Skeletal muscle tissue (tissue), 4 donors: Measurements from ENCODE around the gene SERTM2. TPM values are rescaled to one million over a fixed set of nuclear protein-coding genes. Genes with fewer than 3 reads are reported as not detected.

Source experiments
- H3K27ac ChIP-seq: one replicate; pipeline ENCODE4 v1.7.0; 2013; ENCODE audit warnings: mild to moderate bottlenecking, low read depth, low read length, inconsistent platforms
- H3K27me3 ChIP-seq, 3 donors: one replicate each; pipeline ENCODE4 v1.7.0; 2013; ENCODE audit warnings: low read length in 3 of 3; ENCODE audit not compliant: control insufficient read depth in 3 of 3, insufficient read depth in 3 of 3
- H3K36me3 ChIP-seq, 3 donors: one replicate each; pipeline ENCODE4 v1.7.0; 2013; ENCODE audit warnings: low read length in 3 of 3; ENCODE audit not compliant: control insufficient read depth in 3 of 3, insufficient read depth in 3 of 3
- H3K4me1 ChIP-seq, 3 donors: one replicate each; pipeline ENCODE4 v1.7.0; 2013; ENCODE audit warnings: low read length in 3 of 3, mild to moderate bottlenecking in 3 of 3; ENCODE audit not compliant: control insufficient read depth in 3 of 3, insufficient read depth in 3 of 3
- H3K4me3 ChIP-seq, 3 donors: one replicate each; pipeline ENCODE4 v1.7.0; 2013; ENCODE audit warnings: low read length in 3 of 3
- H3K9ac ChIP-seq, 3 donors: one replicate each; pipeline ENCODE4 v1.7.0; 2013; ENCODE audit warnings: low read length in 3 of 3, mild to moderate bottlenecking in 3 of 3, moderate library complexity in 2 of 3, low read depth in 1 of 3
- H3K9me3 ChIP-seq, 3 donors: one replicate each; pipeline ENCODE4 v1.7.0; 2013; ENCODE audit warnings: low read length in 3 of 3; ENCODE audit not compliant: control insufficient read depth in 3 of 3
- total RNA-seq: library from RNA; depleted of rRNA; stranded (reverse); fragments of >200 nt; gene quantifications from one replicate; pipeline ENCODE4 v1.2.3, GENCODE V29; 2014
- donor health status: Osteomylitis.

Gene SERTM2
- total RNA-seq, 1 donor from 2014 or later, result 0.52 TPM

DNA sequence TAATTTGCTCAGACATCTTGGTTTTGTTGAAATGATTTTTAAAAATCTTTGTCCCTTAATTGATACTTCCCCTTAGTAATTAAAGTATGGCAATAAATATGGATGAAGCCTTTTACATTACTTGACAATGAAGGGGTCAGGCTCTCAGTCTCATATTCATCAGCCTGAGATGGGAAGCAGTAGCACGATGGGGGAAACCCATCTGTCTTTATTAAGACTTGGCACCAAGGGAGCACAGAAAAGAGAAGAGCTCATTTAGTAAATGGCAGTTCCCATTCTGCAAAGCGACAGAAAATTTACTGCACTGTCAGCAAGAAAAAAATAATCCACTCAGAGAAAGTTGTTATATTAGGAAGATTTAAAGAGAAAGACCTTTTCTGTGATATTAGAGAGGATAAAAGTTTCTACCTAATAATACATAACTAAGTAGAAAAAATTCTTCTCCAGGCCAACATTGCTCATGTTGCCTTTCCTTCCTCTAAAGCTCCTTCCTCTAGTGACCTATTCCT lies 7.9 kb upstream of the SERTM2 start:
- H3K27me3 ChIP-seq, result no peaks in the 10 kb centered on the region
- no peaks in the 10 kb centered on the region for H3K4me1 ChIP-seq
- H3K9me3 ChIP-seq, result no peaks in the 10 kb centered on the region
- H3K27ac ChIP-seq, result no peak overlapping the region
- H3K36me3 ChIP-seq, result no peaks in the 10 kb centered on the region
- no peak overlapping the region for H3K4me3 ChIP-seq
- no peak overlapping the region for H3K9ac ChIP-seq

DNA sequence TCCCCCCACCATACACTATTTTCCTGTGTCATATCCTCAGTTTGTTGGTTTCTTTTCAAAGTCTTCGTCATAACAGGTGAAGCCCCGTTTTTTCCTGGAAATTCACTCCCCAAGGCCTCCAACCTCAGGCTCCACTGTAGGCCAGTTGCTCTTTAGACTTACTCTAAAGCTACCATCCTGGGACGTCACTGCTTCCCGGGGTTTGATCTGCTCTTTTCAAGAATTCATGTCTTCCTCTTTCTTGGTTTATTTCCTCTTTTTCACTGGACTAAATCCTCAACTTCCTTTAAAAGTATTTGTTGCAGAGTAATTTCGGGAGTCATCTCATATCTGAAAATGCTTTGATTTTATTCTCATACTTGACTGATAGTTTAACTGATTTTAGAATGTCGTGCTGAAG lies 6.5 kb upstream of the SERTM2 start:
- Histone ChIP-seq H3K9ac (no peak overlapping the region), H3K4me1 (no peaks in the 10 kb centered on the region), H3K27me3 (no peaks in the 10 kb centered on the region), H3K4me3 (no peak overlapping the region), H3K9me3 (no peaks in the 10 kb centered on the region), H3K27ac (no peak overlapping the region), H3K36me3 (no peaks in the 10 kb centered on the region)

DNA sequence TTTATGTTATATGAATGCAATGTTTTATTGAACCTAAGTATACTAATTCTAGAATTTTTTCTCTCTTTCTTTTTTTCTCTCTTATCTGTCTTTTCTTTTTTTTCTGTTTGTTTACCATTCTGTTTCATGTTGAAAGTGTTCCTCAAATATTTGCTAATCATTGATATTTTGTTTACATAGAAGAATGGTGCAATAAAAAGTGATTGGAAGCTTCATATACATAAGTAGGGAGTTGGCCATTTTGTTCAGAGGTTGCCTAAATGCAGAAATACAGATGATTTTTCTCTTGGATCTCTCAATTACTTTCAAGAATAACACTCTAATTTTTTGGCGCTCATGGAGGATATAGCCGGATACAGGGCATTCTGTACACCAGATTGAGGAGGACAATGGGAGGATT lies 5.7 kb upstream of the SERTM2 start:
- no peaks in the 10 kb centered on the region for H3K36me3 ChIP-seq
- no peak overlapping the region for H3K27ac ChIP-seq
- H3K4me1 ChIP-seq, result no peaks in the 10 kb centered on the region
- H3K9ac ChIP-seq, result no peak overlapping the region
- H3K27me3 ChIP-seq, result no peaks in the 10 kb centered on the region
- H3K9me3 ChIP-seq, result no peaks in the 10 kb centered on the region
- H3K4me3 ChIP-seq, result no peak overlapping the region

DNA sequence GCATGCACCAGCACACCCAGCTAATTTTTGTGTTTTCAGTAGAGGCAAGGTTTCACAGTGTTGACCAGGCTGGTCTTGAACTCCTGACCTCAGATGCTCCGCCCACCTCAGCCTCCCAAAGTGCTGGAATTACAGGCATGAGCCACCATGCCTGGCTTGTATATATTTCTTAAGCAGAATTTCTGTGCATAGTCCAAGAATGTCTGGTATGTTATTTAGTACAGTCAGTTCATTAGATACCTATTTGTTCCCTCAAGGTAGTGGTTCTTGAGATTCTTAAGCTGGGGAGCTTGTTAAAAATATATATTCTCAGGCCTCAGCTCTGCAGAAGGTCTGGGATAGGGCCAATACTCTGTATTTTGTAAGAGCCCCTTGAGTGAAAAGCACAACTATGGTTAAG lies 4.6 kb upstream of the SERTM2 start:
- Histone ChIP-seq H3K9me3 (no peaks in the 10 kb centered on the region), H3K9ac (no peak overlapping the region), H3K36me3 (no peaks in the 10 kb centered on the region), H3K4me3 (no peak overlapping the region), H3K27me3 (no peaks in the 10 kb centered on the region), H3K27ac (no peak overlapping the region), H3K4me1 (no peaks in the 10 kb centered on the region)

DNA sequence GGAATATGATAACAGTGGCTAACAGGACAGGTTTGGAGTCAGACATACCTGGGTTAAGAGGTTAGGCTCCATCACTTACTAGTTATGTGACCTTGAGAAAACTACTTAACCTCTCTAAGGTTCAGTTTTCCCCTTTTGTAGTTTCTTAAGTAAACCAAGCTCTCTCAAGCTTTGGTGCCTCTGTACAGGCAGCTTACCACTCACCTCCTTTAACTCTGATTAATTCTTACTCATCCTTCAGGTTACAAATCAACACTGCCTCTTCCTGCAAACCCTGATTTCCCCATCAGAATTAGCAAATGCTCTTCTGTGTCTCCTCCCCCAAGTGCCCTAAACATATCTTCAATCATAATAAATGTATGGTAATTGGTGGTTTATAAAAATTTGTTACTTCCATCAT lies 3.5 kb upstream of the SERTM2 start:
- no peaks in the 10 kb centered on the region for H3K4me1 ChIP-seq
- H3K27me3 ChIP-seq, result peaks cover 0 to 6% (median 0%) of the 10 kb centered on the region in 3 donors
- no peak overlapping the region for H3K9ac ChIP-seq
- no peak overlapping the region for H3K27ac ChIP-seq
- no peaks in the 10 kb centered on the region for H3K9me3 ChIP-seq
- no peaks in the 10 kb centered on the region for H3K36me3 ChIP-seq
- no peak overlapping the region for H3K4me3 ChIP-seq

DNA sequence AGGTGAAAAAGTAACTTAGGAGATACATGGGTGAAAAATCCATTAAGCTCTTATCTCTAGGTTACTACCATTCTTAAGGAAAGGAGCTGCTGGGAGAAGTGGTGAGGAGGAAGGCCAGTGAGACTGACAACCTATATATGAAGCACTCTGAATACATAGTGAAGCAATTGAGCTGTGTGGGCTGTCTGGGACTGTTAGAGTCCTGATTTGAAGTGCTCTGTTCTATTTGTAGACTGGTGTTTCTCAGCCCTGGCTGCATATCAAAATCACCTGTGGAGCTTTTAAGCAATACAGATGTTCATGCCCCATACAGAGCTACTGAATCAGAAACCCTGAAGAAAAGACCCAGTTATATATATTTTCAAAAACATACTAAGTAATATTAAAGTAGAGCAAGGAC lies 3.9 kb downstream of the SERTM2 start:
- no peak overlapping the region for H3K4me3 ChIP-seq
- no peaks in the 10 kb centered on the region for H3K4me1 ChIP-seq
- H3K27ac ChIP-seq, result no peak overlapping the region
- no peaks in the 10 kb centered on the region for H3K36me3 ChIP-seq
- H3K27me3 ChIP-seq, result peaks cover 0 to 6% (median 0%) of the 10 kb centered on the region in 3 donors
- no peaks in the 10 kb centered on the region for H3K9me3 ChIP-seq
- H3K9ac ChIP-seq, result no peak overlapping the region

DNA sequence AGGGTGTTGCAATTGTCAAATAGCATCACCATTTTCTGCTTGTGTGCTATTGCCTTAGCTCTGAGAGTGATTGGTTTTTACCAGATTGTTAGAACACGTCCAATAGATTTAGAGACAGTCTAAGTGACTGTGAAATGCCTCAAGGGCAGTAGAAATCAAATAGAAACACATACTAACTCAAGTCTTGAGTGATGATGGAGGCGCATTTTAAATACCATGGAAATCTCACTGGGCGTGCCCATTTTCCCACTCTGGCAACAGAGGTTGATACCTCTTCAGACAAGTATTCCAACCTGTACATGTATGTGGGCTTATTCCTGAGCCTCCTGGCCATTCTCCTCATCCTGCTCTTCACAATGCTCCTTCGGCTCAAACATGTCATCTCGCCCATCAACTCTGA lies 7.2 kb downstream of the SERTM2 start:
- H3K36me3 ChIP-seq, result no peaks in the 10 kb centered on the region

DNA sequence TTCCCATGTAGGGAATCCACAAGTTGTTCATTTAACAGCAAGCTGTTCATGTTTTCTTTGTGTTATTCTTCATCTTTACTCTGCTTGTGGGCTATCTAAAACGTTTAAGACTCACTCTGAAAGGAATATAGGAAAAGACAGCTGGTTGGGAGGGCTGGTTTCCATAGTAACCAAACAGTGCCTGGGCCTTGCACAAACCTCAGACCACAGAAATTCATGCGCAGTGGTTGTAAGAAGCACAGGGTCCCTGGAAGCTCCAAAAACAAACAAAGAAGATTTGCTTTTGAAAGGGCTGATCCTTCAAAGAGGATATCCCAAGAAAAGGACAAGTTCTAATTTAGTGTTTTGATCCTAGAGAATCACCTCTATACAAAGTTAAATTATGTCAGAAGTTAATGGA lies 7.8 kb downstream of the SERTM2 start:
- no peak overlapping the region for H3K27ac ChIP-seq
- no peaks in the 10 kb centered on the region for H3K27me3 ChIP-seq
- no peak overlapping the region for H3K9ac ChIP-seq

More for the DNA sequence above, 7.2 kb downstream of the SERTM2 start:
- no peak overlapping the region for H3K9ac ChIP-seq
- H3K4me1 ChIP-seq, result no peaks in the 10 kb centered on the region
- no peaks in the 10 kb centered on the region for H3K27me3 ChIP-seq
- no peaks in the 10 kb centered on the region for H3K9me3 ChIP-seq
- no peak overlapping the region for H3K27ac ChIP-seq
- no peak overlapping the region for H3K4me3 ChIP-seq

DNA sequence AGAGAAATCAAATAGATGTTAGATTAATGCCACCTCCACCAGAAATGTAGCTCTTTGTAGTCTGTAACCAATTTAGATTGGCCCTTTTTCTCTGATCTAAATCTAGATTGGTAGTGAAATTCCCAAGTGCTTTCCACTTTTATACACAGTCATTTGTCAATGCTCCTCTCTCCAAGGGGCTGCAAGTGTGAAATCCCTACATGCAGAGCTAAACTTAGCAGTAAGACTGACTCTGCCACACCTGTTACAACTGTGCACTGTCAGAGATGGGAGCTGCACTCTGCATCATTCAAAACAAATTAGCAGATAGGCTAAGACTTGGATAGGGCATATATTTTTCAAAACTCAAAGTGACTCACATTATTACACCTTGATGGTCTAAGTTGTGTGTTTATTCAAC lies 9.1 kb downstream of the SERTM2 start:
- Histone ChIP-seq H3K27me3 (no peaks in the 10 kb centered on the region), H3K9me3 (no peaks in the 10 kb centered on the region), H3K4me3 (no peak overlapping the region), H3K9ac (no peak overlapping the region), H3K36me3 (no peaks in the 10 kb centered on the region), H3K4me1 (no peaks in the 10 kb centered on the region), H3K27ac (no peak overlapping the region)

More for the DNA sequence above, 7.8 kb downstream of the SERTM2 start:
- Histone ChIP-seq H3K4me1 (no peaks in the 10 kb centered on the region), H3K9me3 (no peaks in the 10 kb centered on the region), H3K4me3 (no peak overlapping the region), H3K36me3 (no peaks in the 10 kb centered on the region)

DNA sequence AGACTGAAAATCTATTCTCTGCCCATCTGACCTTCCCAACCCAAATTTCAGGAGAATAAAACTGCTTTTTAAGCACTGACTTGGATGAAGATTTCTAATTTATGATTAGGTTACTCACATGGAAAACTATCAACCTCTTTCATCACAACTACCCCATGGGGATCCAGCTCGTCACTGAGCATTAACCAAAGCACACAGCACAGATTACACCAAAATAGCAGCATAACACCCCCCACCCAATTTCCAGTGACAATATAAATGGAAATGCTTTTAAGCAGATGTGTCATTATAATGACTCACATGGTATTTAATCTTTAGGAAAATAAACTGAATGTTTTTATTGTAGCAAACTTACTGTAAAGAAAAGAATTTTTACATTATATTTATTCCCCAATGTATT lies 9.7 kb downstream of the SERTM2 start:
- H3K27ac ChIP-seq, result no peak overlapping the region
- no peak overlapping the region for H3K4me3 ChIP-seq
- H3K9ac ChIP-seq, result no peak overlapping the region
- no peaks in the 10 kb centered on the region for H3K27me3 ChIP-seq
- H3K36me3 ChIP-seq, result no peaks in the 10 kb centered on the region
- no peaks in the 10 kb centered on the region for H3K9me3 ChIP-seq
- H3K4me1 ChIP-seq, result no peaks in the 10 kb centered on the region
